HCT116 (cell line): ENCODE results near the gene PRKN. TPM values are rescaled to one million over a fixed set of nuclear protein-coding genes. Genes with fewer than 3 reads are reported as not detected.

Source experiments
- ATAC-seq: fragments of 200-7000 bp; cut with Tn5 transposase; 2 replicates; pipeline ENCODE4 v1.9.1; 2020; ENCODE audit warnings: mild to moderate bottlenecking, moderate library complexity
- BruUV-seq: library from RNA; stranded (reverse); fragments of 400-500 nt; replicated peaks from 2 replicates; lab custom pipeline; 2021; lab: Mats Ljungman, UMichigan
- CTCF ChIA-PET: fragments of 300-600 bp; sonication (Branson Sonifier 250); formaldehyde crosslinking; loops from one replicate; lab custom pipeline; 2021; ENCODE audit warnings: antibody characterized with exemption; lab: Charles Lee
- POLR2A ChIA-PET: fragments of 300-600, 350-600 bp; sonication (Branson Sonifier 250); formaldehyde crosslinking; loops from one replicate; lab custom pipeline; 2021; ENCODE audit warnings: antibody characterized with exemption; lab: Charles Lee
- RAD21 ChIA-PET, 2 experiments: fragments of 300-600 bp; sonication (Branson Sonifier 250); formaldehyde crosslinking; loops; one replicate each; lab custom pipeline; 2023; ENCODE audit warnings: low total read pairs in 2 of 2; ENCODE audit not compliant: uncharacterized antibody in 2 of 2, unreplicated experiment in 2 of 2, low non-redundant PET in 1 of 2; lab: Charles Lee
- DNase-seq: peaks from one replicate; pipeline ENCODE4 v3.0.0-alpha.2; 2010; ENCODE audit warnings: low read depth, low spot score
- H2AFZ ChIP-seq: fragments of 200-600 bp; shearing (Covaris generic), sonication (generic); 2 replicates; pipeline ENCODE4 v1.6.1; 2017; ENCODE audit warnings: low read depth, mixed run types, mixed read lengths, antibody characterized with exemption, low read length; ENCODE audit not compliant: poor library complexity, severe bottlenecking
- H3K27ac ChIP-seq: 2 replicates; pipeline ENCODE4 v1.5.1; 2012; ENCODE audit warnings: low read depth, low read length
- H3K27me3 ChIP-seq: fragments of 200-600 bp; sonication (generic); 2 replicates; pipeline ENCODE4 v1.6.1; 2016; ENCODE audit warnings: mixed run types, low read length, mixed read lengths; ENCODE audit not compliant: insufficient read depth
- H3K36me3 ChIP-seq, 2 experiments: fragments of 200-500 bp in 1 of 2; fragments of 200-600 bp in 1 of 2; sonication (Bioruptor generic) in 1 of 2; sonication (generic) in 1 of 2; 2 replicates each; pipeline versions ENCODE4 v1.5.1 to v1.6.1; 2014 to 2016; ENCODE audit warnings: low read length in 2 of 2, inconsistent platforms in 1 of 2, mixed read lengths in 1 of 2, mixed run types in 1 of 2; ENCODE audit not compliant: insufficient read depth in 2 of 2, control insufficient read depth in 1 of 2
- H3K4me1 ChIP-seq, 2 experiments: fragments of 200-600 bp in 1 of 2; sonication (generic) in 1 of 2; 2 replicates each; pipeline versions ENCODE4 v1.5.1 to v1.6.1; 2012 to 2017; ENCODE audit warnings: low read length in 2 of 2, inconsistent platforms in 1 of 2, mild to moderate bottlenecking in 1 of 2, mixed read lengths in 1 of 2, mixed run types in 1 of 2, moderate library complexity in 1 of 2; ENCODE audit not compliant: insufficient read depth in 2 of 2, control insufficient read depth in 1 of 2
- H3K4me2 ChIP-seq: fragments of 200-600 bp; sonication (generic); 2 replicates; pipeline ENCODE4 v1.6.1; 2017; ENCODE audit warnings: mixed run types, low read length, mixed read lengths
- H3K4me3 ChIP-seq, 2 experiments: fragments of 200-600 bp in 1 of 2; sonication (generic) in 1 of 2; replicated peaks in 1 of 2; 2 replicates each; pipeline ENCODE4 v1.5.1; 2011 to 2016; ENCODE audit warnings: low read length in 2 of 2, control low read depth in 1 of 2, low read depth in 1 of 2, mild to moderate bottlenecking in 1 of 2, mixed read lengths in 1 of 2, mixed run types in 1 of 2
- H3K79me2 ChIP-seq: fragments of 200-600 bp; sonication (generic); 2 replicates; pipeline ENCODE4 v1.6.1; 2017; ENCODE audit warnings: mild to moderate bottlenecking, mixed run types, low read length, moderate library complexity, mixed read lengths; ENCODE audit not compliant: insufficient read depth
- H3K9ac ChIP-seq: fragments of 200-600 bp; sonication (generic); 2 replicates; pipeline ENCODE4 v1.6.1; 2016; ENCODE audit warnings: low read length, mixed read lengths
- H3K9me2 ChIP-seq: fragments of 200-600 bp; sonication (generic), shearing (Covaris generic); 2 replicates; pipeline ENCODE4 v1.6.1; 2017; ENCODE audit warnings: mixed run types, mild to moderate bottlenecking, moderate library complexity; ENCODE audit not compliant: insufficient read depth
- H3K9me3 ChIP-seq, 2 experiments: fragments of 200-500 bp in 1 of 2; fragments of 200-600 bp in 1 of 2; sonication (Bioruptor generic) in 1 of 2; sonication (generic) in 1 of 2; 2 replicates each; pipeline ENCODE4 v1.6.1; 2014 to 2017; ENCODE audit warnings: low read length in 2 of 2, mixed read lengths in 2 of 2, inconsistent platforms in 1 of 2, low read depth in 1 of 2, mild to moderate bottlenecking in 1 of 2, mixed run types in 1 of 2, moderate library complexity in 1 of 2; ENCODE audit not compliant: control insufficient read depth in 1 of 2, insufficient read depth in 1 of 2
- H4K20me1 ChIP-seq: fragments of 200-600 bp; sonication (generic), shearing (Covaris generic); 2 replicates; pipeline ENCODE4 v1.6.1; 2017; ENCODE audit warnings: mixed run types, mild to moderate bottlenecking, moderate library complexity; ENCODE audit not compliant: insufficient read depth
- CEBPB ChIP-seq: IDR thresholded peaks from 2 replicates; pipeline ENCODE4 v1.6.1; 2012; ENCODE audit warnings: low read depth
- CTCF ChIP-seq, 3 experiments: fragments of 200-600 bp in 1 of 3; sonication (generic) in 1 of 3; IDR thresholded peaks in 2 of 3; conservative IDR thresholded peaks in 1 of 3; 2 replicates each; pipeline ENCODE4 v1.5.1; 2012 to 2017; ENCODE audit warnings: low read depth in 2 of 3, low read length in 2 of 3, antibody characterized with exemption in 1 of 3, borderline replicate concordance in 1 of 3, control low read depth in 1 of 3, mild to moderate bottlenecking in 1 of 3, mixed read lengths in 1 of 3, mixed run types in 1 of 3, moderate library complexity in 1 of 3; ENCODE audit not compliant: insufficient read depth in 1 of 3
- EGR1 ChIP-seq: IDR thresholded peaks from 2 replicates; pipeline ENCODE4 v1.6.1; 2012; ENCODE audit warnings: low read depth
- EZH2 ChIP-seq: fragments of 200-600 bp; sonication (generic); IDR thresholded peaks from 2 replicates; pipeline ENCODE4 v1.6.1; 2017; ENCODE audit warnings: antibody characterized with exemption, mixed run types
- EZH2phosphoT487 ChIP-seq: fragments of 200-600 bp; IDR thresholded peaks from 2 replicates; pipeline ENCODE4 v1.6.1; 2018; ENCODE audit warnings: antibody characterized with exemption, borderline replicate concordance
- FOSL1 ChIP-seq: IDR thresholded peaks from 2 replicates; pipeline ENCODE4 v1.6.1; 2012; ENCODE audit warnings: low read depth
- JUND ChIP-seq: IDR thresholded peaks from 2 replicates; pipeline ENCODE4 v1.6.1; 2012
- POLR2A ChIP-seq: IDR thresholded peaks from 2 replicates; pipeline ENCODE4 v1.7.0; 2011; ENCODE audit warnings: borderline replicate concordance; ENCODE audit not compliant: insufficient read depth, insufficient read length; ENCODE audit errors: extremely low read depth
- POLR2AphosphoS5 ChIP-seq: IDR thresholded peaks from 2 replicates; pipeline ENCODE4 v1.6.1; 2011; ENCODE audit warnings: mild to moderate bottlenecking, low read depth, low read length, moderate library complexity
- RAD21 ChIP-seq: IDR thresholded peaks from 2 replicates; pipeline ENCODE4 v1.6.1; 2012; ENCODE audit warnings: low read depth, mild to moderate bottlenecking
- SIN3A ChIP-seq: IDR thresholded peaks from 2 replicates; pipeline ENCODE4 v1.6.1; 2012; ENCODE audit warnings: low read depth
- SP1 ChIP-seq: IDR thresholded peaks from 2 replicates; pipeline ENCODE4 v1.6.1; 2012; ENCODE audit warnings: low read depth
- SRF ChIP-seq: IDR thresholded peaks from 2 replicates; pipeline ENCODE4 v1.6.1; 2012; ENCODE audit warnings: low read depth
- TCF7L2 ChIP-seq: IDR thresholded peaks from 2 replicates; pipeline ENCODE4 v1.7.0; 2011; ENCODE audit warnings: borderline replicate concordance, inconsistent platforms; ENCODE audit not compliant: insufficient read depth, insufficient read length; ENCODE audit errors: extremely low read depth
- YY1 ChIP-seq: IDR thresholded peaks from 2 replicates; pipeline ENCODE4 v1.6.1; 2011; ENCODE audit warnings: low read length, low read depth, moderate library complexity, mild to moderate bottlenecking; ENCODE audit not compliant: insufficient replicate concordance; ENCODE audit errors: extremely low read depth
- ZBTB33 ChIP-seq: IDR thresholded peaks from 2 replicates; pipeline ENCODE4 v1.6.1; 2011; ENCODE audit warnings: mild to moderate bottlenecking, low read length, moderate library complexity; ENCODE audit not compliant: insufficient replicate concordance; ENCODE audit errors: extremely low read depth
- ZFX ChIP-seq: fragments of 450-650 bp; IDR thresholded peaks from 2 replicates; pipeline ENCODE4 v1.6.1; 2017
- ZNF274 ChIP-seq: fragments of 200-500 bp; sonication (Bioruptor generic); IDR thresholded peaks from 2 replicates; pipeline ENCODE4 v1.6.1; 2014; ENCODE audit warnings: mild to moderate bottlenecking, low read depth, low read length, inconsistent platforms
- intact Hi-C: fragments of 100-400 bp; cut with micrococcal nuclease; formaldehyde crosslinking; loops from 2 replicates; pipeline ENCODE4 v1.10.0; 2022
- total RNA-seq: library from RNA; stranded (reverse); gene quantifications from one replicate; pipeline ENCODE4 v1.2.1, GENCODE V29; 2021; ENCODE audit not compliant: unreplicated experiment

PRKN gene
- total RNA-seq, 1 experiment from 2014 or later = 2.6 TPM

- no peak overlapping the region for H3K4me2 ChIP-seq
- RAD21 ChIA-PET = no interaction called here
- no peaks in the 10 kb centered on the region for H3K9me2 ChIP-seq
- DNase-seq (no peak), ATAC-seq (no peak)
- H3K9ac ChIP-seq = no peak overlapping the region
- no peak overlapping the region for H2AFZ ChIP-seq
- BruUV-seq = no TSS peak
- no peak overlapping the region for H3K27ac ChIP-seq
- CTCF ChIA-PET = no interaction called here
- no peaks in the 10 kb centered on the region for H3K27me3 ChIP-seq
- no peak overlapping the region for H3K4me3 ChIP-seq
- intact Hi-C loops = no loop called here
- H4K20me1 ChIP-seq = no peaks in the 10 kb centered on the region
- H3K36me3 ChIP-seq = no peaks in the 10 kb centered on the region
- POLR2A ChIA-PET = no interaction called here
- no peaks in the 10 kb centered on the region for H3K4me1 ChIP-seq
- H3K79me2 ChIP-seq = no peaks in the 10 kb centered on the region
- no peak for TF ChIP-seq FOSL1
- no peak for TF ChIP-seq POLR2A
- TF ChIP-seq CTCF (IDR thresholded peaks at IDR 0.05 in 2 of 3, conservative IDR thresholded peaks at IDR 0.05 in 1 of 3; ENCODE audit: borderline replicate concordance in 1 of 3, insufficient read depth in 1 of 3, low read depth in 2 of 3, low read length in 2 of 3) = no peak
- TF ChIP-seq ZNF274 = no peak
- no peak for TF ChIP-seq YY1
- no peak for TF ChIP-seq RAD21
- TF ChIP-seq SIN3A = no peak
- TF ChIP-seq EZH2phosphoT487 = no peak
- TF ChIP-seq CEBPB = no peak
- TF ChIP-seq ZBTB33 = no peak
- TF ChIP-seq POLR2AphosphoS5 = no peak
- no peak for TF ChIP-seq TCF7L2
- TF ChIP-seq ZFX = no peak
- no peak for TF ChIP-seq EZH2
- TF ChIP-seq JUND = no peak
- TF ChIP-seq SP1 = no peak
- no peak for TF ChIP-seq SRF
- TF ChIP-seq EGR1 = no peak
- no peaks in the 10 kb centered on the region for H3K9me3 ChIP-seq
Observed at GRCh38 chr6:161667957-161668356, 1059.6 kb downstream of the PRKN start.
